Measurements from ENCODE around the gene KLF3. TPM values are rescaled to one million over a fixed set of nuclear protein-coding genes. Genes with fewer than 3 reads are reported as not detected.

Gene KLF3
- total and polyA plus RNA-seq, 2 experiments from 2014 or later: 15.0 to 16.5 TPM

DNA sequence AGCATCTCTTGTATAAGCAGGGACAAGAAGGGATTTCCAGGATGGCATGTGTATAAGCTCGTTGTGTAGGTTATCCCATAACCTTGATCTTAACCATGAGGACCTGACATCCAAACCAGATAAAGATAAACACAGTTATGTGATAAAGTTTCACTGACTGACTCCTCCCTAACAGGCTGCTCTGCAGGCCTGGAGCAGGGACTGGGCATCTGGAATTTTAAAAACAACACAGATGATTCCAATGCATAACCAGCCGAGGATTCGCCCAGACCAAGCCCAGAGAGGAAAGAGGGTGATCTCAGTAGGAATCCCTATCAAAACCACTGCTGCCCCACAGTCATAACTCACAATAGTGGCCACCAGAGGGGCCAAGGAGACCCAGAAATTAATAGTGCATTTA, 22.7 kb downstream of the KLF3 start (continued):
- TF ChIP-seq, protein P1, sequence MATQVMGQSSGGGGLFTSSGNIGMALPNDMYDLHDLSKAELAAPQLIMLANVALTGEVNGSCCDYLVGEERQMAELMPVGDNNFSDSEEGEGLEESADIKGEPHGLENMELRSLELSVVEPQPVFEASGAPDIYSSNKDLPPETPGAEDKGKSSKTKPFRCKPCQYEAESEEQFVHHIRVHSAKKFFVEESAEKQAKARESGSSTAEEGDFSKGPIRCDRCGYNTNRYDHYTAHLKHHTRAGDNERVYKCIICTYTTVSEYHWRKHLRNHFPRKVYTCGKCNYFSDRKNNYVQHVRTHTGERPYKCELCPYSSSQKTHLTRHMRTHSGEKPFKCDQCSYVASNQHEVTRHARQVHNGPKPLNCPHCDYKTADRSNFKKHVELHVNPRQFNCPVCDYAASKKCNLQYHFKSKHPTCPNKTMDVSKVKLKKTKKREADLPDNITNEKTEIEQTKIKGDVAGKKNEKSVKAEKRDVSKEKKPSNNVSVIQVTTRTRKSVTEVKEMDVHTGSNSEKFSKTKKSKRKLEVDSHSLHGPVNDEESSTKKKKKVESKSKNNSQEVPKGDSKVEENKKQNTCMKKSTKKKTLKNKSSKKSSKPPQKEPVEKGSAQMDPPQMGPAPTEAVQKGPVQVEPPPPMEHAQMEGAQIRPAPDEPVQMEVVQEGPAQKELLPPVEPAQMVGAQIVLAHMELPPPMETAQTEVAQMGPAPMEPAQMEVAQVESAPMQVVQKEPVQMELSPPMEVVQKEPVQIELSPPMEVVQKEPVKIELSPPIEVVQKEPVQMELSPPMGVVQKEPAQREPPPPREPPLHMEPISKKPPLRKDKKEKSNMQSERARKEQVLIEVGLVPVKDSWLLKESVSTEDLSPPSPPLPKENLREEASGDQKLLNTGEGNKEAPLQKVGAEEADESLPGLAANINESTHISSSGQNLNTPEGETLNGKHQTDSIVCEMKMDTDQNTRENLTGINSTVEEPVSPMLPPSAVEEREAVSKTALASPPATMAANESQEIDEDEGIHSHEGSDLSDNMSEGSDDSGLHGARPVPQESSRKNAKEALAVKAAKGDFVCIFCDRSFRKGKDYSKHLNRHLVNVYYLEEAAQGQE (IDR thresholded peaks at IDR 0.05; ENCODE audit: unreplicated experiment): no peak
- TF ChIP-seq POLR2AphosphoS5 (IDR thresholded peaks at IDR 0.05; ENCODE audit: low read depth): no peak
- TF ChIP-seq STAT1 (IDR thresholded peaks at IDR 0.05; ENCODE audit: unreplicated experiment): no peak
- TF ChIP-seq ZNF331 (CRISPR knock-in tag; IDR thresholded peaks at IDR 0.05; ENCODE audit: low read depth): no peak
- TF ChIP-seq, protein P2, sequence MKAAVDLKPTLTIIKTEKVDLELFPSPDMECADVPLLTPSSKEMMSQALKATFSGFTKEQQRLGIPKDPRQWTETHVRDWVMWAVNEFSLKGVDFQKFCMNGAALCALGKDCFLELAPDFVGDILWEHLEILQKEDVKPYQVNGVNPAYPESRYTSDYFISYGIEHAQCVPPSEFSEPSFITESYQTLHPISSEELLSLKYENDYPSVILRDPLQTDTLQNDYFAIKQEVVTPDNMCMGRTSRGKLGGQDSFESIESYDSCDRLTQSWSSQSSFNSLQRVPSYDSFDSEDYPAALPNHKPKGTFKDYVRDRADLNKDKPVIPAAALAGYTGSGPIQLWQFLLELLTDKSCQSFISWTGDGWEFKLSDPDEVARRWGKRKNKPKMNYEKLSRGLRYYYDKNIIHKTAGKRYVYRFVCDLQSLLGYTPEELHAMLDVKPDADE (IDR thresholded peaks at IDR 0.05): no peak
- TF ChIP-seq JUNB (IDR thresholded peaks at IDR 0.05; ENCODE audit: unreplicated experiment): no peak
- TF ChIP-seq, protein P3, sequence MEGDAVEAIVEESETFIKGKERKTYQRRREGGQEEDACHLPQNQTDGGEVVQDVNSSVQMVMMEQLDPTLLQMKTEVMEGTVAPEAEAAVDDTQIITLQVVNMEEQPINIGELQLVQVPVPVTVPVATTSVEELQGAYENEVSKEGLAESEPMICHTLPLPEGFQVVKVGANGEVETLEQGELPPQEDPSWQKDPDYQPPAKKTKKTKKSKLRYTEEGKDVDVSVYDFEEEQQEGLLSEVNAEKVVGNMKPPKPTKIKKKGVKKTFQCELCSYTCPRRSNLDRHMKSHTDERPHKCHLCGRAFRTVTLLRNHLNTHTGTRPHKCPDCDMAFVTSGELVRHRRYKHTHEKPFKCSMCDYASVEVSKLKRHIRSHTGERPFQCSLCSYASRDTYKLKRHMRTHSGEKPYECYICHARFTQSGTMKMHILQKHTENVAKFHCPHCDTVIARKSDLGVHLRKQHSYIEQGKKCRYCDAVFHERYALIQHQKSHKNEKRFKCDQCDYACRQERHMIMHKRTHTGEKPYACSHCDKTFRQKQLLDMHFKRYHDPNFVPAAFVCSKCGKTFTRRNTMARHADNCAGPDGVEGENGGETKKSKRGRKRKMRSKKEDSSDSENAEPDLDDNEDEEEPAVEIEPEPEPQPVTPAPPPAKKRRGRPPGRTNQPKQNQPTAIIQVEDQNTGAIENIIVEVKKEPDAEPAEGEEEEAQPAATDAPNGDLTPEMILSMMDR (conservative IDR thresholded peaks at IDR 0.05; ENCODE audit: low read depth in 2 of 2): no peak
- no peak for TF ChIP-seq ZNF114 (CRISPR knock-in tag; IDR thresholded peaks at IDR 0.05)

DNA sequence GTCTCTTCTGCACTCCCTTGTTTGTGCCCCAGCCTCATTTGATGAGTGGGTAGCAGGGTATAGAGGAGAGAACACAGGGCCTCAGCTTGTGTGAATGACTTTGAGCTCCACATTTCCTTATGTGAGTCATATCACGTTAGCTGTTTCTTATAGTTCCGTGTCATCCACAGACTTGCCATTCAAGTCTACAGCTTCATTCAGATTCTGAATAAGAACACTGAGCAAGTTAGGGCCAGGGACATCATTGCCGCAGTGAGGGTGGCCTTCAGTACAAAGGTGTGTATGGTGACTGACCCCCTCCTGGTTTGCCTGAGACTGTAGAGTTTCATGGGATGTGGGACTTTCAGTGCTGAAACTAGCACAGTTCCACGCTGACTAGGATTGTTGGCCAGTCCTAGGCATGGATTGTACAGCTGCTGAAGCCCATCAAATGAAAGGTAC, 23.6 kb downstream of the KLF3 start:
- Histone ChIP-seq H3K27ac (ENCODE audit: low read depth) (no peak overlapping the region), H3K4me3 (no peak overlapping the region), H3K79me2 (replicated peaks; ENCODE audit: insufficient read depth) (peaks cover 33% of the 10 kb centered on the region), H3K27me3 (ENCODE audit: insufficient read depth) (no peaks in the 10 kb centered on the region), H2AFZ (no peak overlapping the region), H3F3A (replicated peaks; ENCODE audit: low read depth) (no peaks in the 10 kb centered on the region), H3K4me1 (ENCODE audit: insufficient read depth) (peaks cover 3% of the 10 kb centered on the region; the same call in 1 of the 2 replicates), H4K20me1 (replicated peaks; ENCODE audit: insufficient read depth) (peaks cover 13% of the 10 kb centered on the region; the same call in 1 of the 2 replicates), H3K36me3 (ENCODE audit: insufficient read depth) (peaks cover 29% of the 10 kb centered on the region), H3K4me2 (no peak overlapping the region), H3K9me2 (ENCODE audit: insufficient read depth) (no peaks in the 10 kb centered on the region)
- ATAC-seq (no peak), DNase-seq (ENCODE audit: low spot score) (no peak)
- peaks cover 42% of the 10 kb centered on the region for H3K36me3 Mint-ChIP-seq (ENCODE audit: low read depth)
- no peaks in the 10 kb centered on the region for H3K9me3 Mint-ChIP-seq
- H3K4me3 Mint-ChIP-seq: no peak overlapping the region
- peak overlapping the region; percentile 4; the same call in 1 of the 2 replicates for H3K27ac Mint-ChIP-seq
- peaks cover 3% of the 10 kb centered on the region for H3K27me3 Mint-ChIP-seq (ENCODE audit: insufficient read depth, low read depth, poor library complexity)
- no peaks in the 10 kb centered on the region; the same call in 2 of the 3 replicates for H3K4me1 Mint-ChIP-seq
- TF ChIP-seq CREB1 (CRISPR knock-in tag; IDR thresholded peaks at IDR 0.05; ENCODE audit: low read depth) (no peak), EZH2phosphoT487 (IDR thresholded peaks at IDR 0.05; ENCODE audit: unreplicated experiment) (no peak)
- TF ChIP-seq, protein P1 (IDR thresholded peaks at IDR 0.05; ENCODE audit: unreplicated experiment): no peak
